Stimulated activated CD4-positive, alpha-beta T cell treated with anti-CD3 and anti-CD28 coated beads, TNF-alpha, amount 100 ng/mL, for 24 hours (primary cell): ENCODE measurements around the gene P3H3.

Experiments used
- DNase-seq, 3 experiments: peaks; one replicate each; pipeline ENCODE4 v3.0.0-alpha.2; 2020; ENCODE audit warnings: low read depth in 3 of 3

P3H3 gene

GRCh38 chr12:6826734-6827436 is 1.3 kb upstream of the P3H3 start:
- no peak for DNase-seq

DNA sequence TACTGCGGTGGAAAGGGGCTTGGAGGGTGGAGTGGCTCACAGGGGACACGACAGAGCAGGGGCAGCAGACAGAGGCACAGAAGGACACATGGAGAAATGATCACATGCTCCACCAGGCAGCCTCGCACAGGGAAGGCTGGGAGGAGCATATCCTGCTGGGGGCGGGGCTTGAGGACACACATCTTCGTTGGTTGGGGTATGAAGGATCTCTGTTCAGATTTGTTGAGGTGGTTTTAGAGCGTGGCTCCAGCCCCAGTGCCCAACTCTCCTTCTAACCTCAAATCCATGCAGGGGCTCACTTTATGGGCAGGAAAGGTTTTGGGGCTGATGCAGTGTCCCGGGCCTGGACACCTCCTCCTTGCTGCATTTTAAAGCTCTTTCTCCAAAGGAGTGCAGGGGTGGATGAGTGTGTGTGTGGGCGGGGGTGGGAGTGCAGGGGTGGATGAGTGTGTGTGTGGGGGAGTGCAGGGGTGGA is 733 bp upstream of the P3H3 start:
- peak in 2 of 3 experiments; percentile 20 to 71 for DNase-seq

DNA sequence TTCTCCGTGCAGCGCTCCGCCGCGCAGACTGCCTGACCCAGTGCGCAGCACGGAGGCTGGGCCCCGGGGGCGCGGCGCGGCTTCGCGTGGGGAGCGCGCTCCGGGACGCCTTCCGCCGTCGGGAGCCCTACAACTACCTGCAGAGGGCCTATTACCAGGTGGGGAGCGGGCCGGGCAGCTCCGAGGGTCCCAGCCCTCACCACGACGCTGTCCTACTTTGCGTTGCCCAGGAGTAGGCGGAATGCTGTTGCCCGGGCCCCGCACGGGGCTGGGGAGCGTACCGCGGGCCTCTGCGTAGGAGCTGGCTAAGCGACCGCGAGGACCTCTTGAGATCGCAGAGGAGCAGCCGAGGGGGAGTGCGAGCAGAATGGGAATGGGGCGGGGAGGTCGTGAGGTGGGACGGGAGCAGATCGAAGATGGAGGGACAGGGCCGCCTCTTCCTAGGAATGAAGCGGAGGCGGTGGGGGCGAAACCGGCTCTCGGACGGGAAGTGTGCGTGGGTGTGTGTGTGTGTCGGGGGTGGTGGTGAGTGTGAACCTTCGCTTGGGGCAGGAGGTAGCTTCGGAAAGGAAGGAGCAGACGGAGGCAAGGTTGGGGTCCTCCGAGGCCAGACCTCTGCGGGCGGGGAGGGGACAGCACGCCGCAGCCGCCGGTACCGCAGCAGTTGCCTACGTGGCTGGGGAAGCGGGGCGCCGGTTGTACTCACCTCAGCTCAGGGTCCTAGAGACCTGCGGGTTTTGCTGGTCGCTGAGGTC is 751 bp downstream of the P3H3 start:
- no peak for DNase-seq

DNA sequence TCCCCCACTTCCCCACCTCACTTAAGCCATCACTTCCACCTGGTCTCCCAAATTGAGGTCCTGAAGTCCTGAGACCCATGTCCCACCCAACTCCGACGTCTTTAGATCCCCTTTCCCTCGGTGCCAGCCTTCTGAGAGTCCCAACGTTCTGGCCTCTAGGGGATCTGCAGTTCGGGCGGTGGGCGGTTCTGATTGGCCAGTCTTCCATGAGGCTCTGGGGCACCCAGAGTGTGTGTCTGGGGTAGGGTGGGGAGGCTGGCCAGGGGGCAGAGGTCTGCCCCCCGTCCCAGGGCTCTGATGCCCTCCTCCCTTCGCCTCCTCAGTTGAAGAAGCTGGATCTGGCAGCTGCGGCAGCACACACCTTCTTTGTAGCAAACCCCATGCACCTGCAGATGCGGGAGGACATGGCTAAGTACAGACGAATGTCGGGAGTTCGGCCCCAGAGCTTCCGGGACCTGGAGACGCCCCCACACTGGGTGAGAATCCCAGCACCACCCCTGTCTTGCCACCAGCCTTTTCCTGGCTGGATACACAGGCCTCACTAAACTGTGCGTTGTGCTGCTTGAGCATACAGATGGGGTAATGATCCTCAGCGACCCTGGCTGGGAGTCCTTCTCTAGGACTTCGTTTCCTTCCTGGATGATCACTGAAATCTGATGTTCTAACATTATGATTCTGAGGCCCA is 1.5 kb downstream of the P3H3 start:
- no peak for DNase-seq

GRCh38 chr12:6830286-6830890 is 2.2 kb downstream of the P3H3 start:
- no peak for DNase-seq

- DNase-seq, result no peak
These were observed 2.8 kb downstream of the P3H3 start for GRCh38 chr12:6830999-6831398.

DNA sequence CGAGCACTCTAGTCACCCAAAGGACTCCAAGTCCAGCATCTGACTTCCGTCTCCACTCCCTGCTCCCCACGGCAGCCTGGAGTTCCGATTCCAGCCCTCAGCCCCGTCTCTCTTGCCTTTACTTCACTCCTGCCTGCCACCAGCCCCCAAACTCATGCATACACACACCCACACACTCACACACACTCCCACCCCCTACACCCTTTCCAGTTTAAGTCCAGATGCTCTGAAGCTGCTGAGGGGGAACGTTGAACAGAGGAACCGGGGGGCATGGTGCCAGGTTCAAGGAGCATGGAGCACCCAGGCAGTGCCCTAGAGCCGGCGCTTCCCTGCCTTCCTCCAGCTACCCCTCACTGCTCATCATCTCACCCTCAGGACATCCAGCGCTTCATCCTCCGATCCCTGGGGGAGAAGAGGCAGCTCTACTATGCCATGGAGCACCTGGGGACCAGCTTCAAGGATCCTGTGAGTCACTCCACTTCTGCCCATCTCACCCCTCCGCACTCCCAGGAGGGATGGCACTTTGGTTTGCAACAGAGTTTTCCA is 3.3 kb downstream of the P3H3 start:
- no peak for DNase-seq

GRCh38 chr12:6832125-6832524 is 3.9 kb downstream of the P3H3 start:
- no peak for DNase-seq

GRCh38 chr12:6833189-6833890 is 5.1 kb downstream of the P3H3 start:
- DNase-seq, result no peak

- no peak for DNase-seq
These were observed 6.0 kb downstream of the P3H3 start for GRCh38 chr12:6834254-6834653.

GRCh38 chr12:6834873-6835272 is 6.7 kb downstream of the P3H3 start:
- DNase-seq, result no peak

- DNase-seq, result no peak
These were observed 8.6 kb downstream of the P3H3 start for GRCh38 chr12:6836851-6837250.

GRCh38 chr12:6837370-6838060 is 9.3 kb downstream of the P3H3 start:
- no peak for DNase-seq

DNA sequence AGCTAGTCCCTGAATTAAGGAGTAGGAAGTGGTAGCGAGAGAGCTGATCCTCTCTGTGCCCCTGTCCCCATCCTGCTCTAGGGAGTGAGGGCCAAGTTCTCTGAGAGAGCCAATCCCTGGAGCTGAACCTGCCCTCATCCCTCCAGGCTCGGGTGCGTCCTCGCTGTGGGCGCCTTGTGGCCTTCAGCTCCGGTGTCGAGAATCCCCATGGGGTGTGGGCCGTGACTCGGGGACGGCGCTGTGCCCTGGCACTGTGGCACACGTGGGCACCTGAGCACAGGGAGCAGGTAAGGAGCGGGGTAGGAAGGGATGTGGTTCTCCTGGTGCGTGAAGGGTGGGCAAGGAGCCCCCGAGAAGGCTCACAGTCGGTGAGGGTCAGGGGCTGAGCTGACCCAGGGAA is 10.6 kb downstream of the P3H3 start:
- no peak for DNase-seq

- no peak for DNase-seq
These were observed 11.4 kb downstream of the P3H3 start for GRCh38 chr12:6839482-6840201.

- no peak for DNase-seq
These were observed 12.1 kb downstream of the P3H3 start for GRCh38 chr12:6840330-6840729.

DNA sequence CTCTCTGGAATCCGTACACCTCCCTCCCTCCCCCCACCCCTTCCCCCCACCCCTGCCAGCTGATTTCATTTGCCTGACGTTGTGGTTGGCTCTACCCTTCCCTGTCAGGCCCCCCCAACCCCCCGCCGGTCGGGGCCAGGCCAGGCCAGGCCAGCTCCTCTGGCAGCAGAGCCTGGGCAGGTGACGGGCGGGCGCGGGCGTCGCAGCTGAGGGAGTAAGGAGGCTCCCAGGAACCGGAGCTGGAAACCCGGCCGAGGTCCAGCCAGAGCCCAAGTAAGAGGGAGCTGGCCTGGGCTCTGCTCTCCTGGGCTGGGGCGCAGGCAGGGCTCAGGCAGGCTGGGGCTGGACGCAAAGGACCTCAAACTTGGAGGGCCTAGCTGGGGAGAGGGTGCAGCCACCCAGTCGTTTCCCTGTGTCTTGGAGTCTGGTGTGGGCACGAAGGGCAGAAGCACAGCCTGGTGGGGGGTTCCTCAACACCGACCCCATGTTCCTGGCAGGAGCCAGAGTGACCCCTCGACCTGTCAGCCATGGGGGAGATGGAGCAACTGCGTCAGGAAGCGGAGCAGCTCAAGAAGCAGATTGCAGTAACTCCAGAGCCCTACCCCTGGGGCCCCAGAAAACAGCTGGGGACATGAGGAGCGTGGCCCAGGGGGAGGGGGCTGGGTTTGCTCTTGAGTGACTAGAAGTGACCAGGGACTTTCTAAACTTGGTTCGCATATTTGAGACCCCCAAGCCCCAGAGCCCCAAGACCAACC is 12.7 kb downstream of the P3H3 start, which contains the start of gene GNB3:
GNB3 (plus strand) TSS at position 165 of the 755 bp plus-strand sequence; CDS start at position 528, 363 bp downstream.
- no peak for DNase-seq

GRCh38 chr12:6842075-6842474 is 13.9 kb downstream of the P3H3 start:
- DNase-seq, result no peak
